Measurements from ENCODE around the gene VNN1.

The VNN1 gene

GRCh38 chr6:132713352-132714134, at the start of gene VNN1:
VNN1 (minus strand) TSS chr6:132714055; CDS start chr6:132714035, 20 bp downstream.
- no peak for DNase-seq

- DNase-seq: no peak
These were observed 49.4 kb upstream of the VNN1 start for GRCh38 chr6:132763269-132763668.

- DNase-seq: no peak
These were observed 46.4 kb upstream of the VNN1 start for GRCh38 chr6:132760256-132760655.

DNA sequence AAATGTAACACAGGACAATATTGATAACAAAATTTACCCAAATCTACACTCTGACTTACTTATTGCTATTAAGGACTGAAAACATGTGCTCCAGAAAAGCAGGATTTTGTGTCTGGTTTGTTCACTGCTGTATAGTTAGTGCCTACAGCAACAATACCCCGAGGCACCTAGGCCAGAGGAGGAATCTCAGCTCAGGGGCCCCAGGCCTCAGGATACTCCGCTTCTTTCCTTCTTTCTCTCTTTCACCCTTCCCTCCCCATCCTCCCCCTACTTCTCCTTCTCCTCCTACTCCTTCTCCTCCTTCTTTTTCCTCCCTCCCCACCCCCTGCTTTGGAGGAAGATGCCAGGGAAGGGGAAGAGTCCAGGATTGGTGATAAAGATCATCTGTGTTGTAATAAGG, 44.8 kb upstream of the VNN1 start:
- DNase-seq: no peak

DNA sequence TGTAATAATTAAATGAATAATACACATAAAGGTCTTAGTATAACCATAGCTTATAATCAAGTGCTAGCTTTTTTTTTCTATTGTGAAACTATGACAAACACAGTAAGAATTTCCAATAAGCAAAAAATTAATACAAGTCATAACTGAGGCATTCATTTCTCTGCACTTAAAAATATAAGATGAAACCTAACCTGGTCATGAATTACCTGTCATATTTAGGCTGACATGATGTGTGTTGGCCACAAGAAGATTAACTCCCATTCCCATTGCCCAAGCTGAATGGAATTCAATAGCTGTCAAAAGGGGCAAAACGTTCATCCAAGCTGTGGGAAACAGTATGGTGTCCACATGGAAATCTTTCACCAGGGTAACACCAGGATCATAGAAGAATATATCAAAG, 38.4 kb upstream of the VNN1 start:
- no peak for DNase-seq

DNA sequence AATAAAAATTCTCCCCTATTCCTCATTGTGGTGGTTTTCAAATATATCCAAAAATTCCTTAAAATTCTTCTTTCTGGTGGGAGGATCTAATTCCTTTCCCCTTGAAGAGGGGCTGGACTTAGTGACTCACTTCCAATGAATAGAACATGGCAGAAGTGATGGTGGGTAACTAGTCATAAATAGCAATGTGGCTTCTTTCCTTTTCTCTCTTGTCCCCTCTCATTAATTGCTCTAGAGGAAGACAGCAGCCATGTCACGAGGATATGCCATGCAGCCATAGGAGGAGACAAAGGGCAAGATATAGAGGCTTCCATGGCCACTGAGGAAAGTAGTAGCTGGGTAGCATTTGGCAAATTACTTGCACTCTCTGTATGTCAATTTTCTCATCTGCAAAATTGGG, 38.0 kb upstream of the VNN1 start:
- no peak for DNase-seq

GRCh38 chr6:132751306-132751705, 37.5 kb upstream of the VNN1 start:
- no peak for DNase-seq

DNA sequence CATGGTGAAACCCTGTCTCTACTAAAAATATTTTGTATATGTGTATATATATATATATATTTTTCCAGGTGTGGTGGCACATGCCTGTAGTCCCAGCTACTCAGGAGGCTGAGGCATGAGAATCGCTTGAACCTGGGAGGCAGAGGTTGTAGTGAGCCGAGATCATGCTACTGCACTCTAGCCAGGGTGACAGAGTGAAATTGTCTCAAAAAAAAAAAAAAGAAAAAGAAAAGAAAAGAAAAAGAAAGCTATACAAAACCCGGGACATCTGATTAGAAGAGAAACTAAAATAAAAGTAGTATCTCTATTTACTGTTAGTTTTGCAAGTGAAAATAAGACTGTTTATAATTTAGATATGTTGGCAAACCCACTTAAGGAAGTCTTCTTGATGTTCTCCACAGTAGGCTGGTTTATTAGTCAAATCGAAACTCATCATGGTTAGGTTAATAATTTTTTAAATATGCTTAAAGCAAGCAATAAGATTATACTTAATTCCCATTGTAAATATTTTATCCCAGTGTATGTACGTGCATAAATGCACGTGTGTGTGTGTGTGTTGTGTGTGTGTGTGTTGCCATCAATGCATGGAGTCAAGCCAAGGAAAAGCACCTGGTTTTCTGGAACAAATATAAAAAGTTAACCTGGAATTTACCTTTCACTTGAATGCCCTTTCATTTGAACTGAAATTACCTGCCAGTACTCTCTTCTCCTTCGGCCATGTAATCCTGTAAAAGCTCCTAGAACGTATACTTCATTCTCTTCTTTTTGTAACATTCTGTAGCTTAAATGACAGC, 36.8 kb upstream of the VNN1 start:
- DNase-seq: no peak

GRCh38 chr6:132749111-132749510, 35.3 kb upstream of the VNN1 start:
- no peak for DNase-seq

DNA sequence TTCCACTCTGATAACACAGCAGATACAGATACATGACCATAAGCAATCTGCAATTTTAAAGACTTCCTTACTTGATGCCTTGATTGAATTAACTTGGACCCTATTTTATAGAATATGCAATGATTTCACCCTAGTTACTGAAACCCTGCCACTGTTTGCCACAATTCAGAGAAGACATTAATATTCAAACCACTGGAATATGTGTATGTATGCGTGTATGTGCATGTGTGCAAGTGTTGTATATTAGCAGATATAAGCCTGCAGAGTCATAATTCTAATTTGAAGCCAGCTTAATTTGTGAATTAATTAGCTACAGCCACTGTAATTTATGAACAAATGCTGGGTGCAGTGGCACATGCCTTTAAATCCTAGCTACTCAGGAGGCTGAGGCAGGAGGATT, 34.6 kb upstream of the VNN1 start:
- DNase-seq: no peak

DNA sequence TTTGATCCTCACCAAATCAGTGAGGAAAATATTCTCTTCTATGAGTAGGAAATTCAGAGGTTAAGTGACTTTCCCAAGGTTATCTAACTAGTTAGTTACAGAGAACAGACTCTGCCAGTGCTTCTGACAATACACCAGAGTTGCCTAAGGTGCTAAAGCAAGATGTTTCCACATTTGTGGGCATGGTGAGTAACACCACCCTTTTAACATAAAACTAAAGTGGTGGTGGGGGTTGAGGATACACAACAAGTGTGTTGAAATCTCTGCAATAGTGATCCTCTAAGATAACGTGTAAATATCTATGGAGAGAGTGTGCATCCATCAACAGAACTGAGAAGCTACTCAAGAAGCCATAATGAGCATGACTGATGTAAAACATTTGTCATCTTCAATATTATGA, 32.2 kb upstream of the VNN1 start:
- DNase-seq: no peak

DNA sequence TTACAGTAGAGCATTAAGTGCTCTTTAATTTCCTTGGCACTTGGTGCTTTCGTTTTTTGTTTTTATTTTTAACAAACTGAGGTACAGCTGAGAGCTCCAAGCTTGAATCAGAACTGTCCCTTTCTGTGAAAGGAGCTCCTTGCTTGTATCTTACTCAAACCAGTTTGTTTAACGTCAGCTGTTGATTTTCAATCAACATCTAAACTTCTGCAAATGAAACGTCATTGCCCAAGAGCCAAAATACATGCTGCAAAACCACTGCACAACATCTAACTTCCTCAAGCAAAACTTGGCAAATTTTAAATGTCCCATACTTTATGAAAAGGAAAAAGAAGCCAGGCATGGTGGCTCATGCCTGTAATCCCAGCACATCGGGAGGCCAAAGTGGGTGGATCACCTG, 28.6 kb upstream of the VNN1 start:
- DNase-seq: no peak

GRCh38 chr6:132741281-132741680, 27.4 kb upstream of the VNN1 start:
- no peak for DNase-seq

GRCh38 chr6:132736239-132736638, 22.4 kb upstream of the VNN1 start:
- DNase-seq: no peak

DNA sequence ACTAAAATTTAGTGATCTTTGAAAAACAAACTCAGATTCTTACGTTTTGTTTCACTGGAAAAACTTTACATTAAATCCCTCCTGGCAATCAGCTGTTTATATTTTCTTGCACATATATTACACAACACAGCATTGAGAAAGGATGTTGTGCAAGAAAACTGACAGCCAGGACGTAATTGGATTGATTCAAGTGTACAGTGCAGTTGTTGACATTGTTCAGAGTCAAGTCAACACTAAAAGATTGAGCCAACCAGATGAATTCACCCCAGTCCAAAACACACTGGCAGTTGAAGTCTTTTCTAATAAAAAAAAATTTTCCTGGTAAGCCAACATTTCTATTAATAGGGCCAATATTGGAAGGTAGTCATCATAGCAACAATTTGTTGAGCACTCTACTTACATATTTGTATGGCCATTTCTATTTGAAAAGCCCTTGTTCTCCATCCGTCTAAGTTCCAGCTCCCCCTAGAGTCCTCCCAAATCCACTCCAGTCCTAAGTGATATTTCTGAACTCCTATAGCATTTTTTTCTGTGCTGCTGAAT, 20.9 kb upstream of the VNN1 start:
- DNase-seq: no peak

DNA sequence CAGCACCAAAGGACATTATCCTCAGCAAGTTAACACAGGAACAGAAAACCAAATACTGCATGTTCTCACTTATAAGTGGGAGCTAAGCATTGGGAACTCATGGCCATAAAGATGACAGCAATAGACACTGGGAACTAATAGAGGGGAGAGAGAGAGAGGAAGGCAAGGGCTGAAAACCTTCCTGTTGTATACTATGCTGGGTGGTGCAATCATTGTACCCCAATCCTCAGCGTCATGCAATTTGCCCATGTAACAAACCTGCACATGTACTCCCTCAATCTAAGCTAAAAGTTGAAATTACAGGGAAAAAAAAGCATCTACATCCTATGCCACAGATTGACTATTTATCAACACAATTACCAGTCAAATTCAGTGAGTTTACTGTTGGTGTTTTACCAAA, 20.0 kb upstream of the VNN1 start:
- DNase-seq: no peak

DNA sequence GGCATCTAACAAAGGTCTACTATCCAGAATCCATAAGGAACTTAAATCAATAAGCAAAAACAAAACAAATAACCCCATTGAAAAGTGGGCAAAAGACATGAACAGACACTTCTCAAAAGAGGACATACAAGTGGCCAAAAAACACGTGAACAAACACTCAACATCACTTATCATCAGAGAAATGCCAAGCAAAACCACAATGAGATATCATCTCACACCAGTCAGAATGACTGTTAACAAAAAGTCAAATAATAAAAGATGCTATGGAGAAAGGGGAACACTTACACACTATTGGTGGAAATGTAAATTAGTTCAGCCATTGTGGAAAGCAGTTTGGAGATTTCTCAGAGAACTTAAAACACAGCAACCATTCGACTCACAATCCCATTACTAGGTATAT, 19.4 kb upstream of the VNN1 start:
- DNase-seq: no peak

- no peak for DNase-seq
These were observed 17.2 kb upstream of the VNN1 start for GRCh38 chr6:132731086-132731485.

- DNase-seq: no peak
These were observed 16.7 kb upstream of the VNN1 start for GRCh38 chr6:132730560-132730959.

DNA sequence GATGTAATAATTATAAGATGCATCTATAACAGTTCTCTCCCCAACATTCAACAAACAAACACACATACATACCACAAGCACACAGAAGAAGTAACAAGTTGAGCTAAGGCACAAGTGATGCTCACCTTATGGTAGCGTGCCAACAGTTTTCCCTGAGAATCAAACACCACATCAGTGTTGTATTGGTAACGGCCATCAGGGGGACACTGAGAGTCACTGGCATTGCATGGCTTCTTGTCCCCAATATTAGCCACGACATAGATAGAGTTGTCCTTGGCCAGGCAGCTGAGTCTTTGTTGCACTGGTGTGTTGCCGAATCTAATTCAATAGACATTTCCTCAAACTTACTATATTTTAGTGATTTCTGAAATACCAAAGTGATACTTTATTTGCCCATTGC, 14.8 kb upstream of the VNN1 start:
- DNase-seq: no peak

DNA sequence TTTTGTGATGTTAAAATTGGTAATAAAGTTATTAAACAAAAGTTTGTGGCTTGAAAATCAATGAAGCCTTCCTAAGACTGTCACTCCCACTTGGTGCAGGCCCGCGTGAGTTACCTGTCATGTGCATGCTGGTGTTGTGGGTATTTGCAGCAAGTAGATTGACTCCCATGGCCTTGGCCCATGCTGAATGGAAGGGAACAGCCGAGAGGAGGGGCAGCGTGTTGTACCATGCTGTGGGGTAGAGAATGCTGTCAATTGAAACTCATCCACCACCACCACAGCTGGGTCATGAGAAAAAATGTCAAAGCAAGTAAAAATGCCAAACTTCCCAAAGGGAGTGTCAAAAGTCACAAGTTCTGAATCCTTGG, 12.7 kb upstream of the VNN1 start:
- no peak for DNase-seq

- DNase-seq: peak; percentile 53
These were observed 12.2 kb upstream of the VNN1 start for GRCh38 chr6:132725947-132726607.

DNA sequence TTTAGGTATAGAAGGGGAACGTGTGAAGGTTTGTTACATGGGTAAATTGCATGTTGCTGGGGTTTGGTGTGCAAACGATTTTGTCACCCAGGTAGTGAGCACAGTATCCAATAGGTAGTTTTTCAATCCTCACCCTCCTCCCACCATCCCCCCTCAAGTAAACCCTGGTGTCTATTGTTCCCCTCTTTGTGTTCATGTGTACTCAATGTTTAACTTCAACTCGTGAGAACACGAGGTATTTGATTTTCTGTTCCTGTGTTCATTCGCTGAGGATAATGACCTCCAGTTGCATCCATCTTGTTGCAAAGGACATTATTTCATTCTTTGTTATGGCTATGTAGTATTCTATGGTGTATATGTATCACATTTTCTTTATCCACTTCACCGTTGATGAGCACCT, 11.6 kb upstream of the VNN1 start:
- DNase-seq: no peak
